Measurements from ENCODE around the gene UNC80. TPM values are rescaled to one million over a fixed set of nuclear protein-coding genes. Genes with fewer than 3 reads are reported as not detected.

The UNC80 gene
- polyA plus RNA-seq, 1 donor (not counting 4 experiments of a cell fraction or from before 2014, with no cell fraction given), result 0.13 TPM

DNA sequence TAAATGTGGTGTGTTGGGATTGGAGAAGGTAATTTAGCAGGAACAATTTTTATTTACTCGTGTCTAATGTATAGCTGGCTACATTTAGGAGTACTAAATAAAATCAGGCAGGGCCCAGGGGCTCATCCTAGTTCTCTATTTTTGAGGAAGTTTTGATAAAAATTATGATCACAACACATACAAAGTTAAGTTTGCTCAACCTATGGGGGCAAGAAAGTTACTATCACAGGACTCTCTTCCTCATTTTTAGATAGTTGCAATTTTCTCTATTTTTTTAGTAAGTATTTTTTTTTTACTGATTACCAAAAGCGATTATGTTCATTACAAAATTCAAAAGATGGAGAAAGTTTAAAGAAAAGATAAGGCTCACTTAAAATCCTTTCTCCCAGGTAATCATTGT, 170.8 kb downstream of the UNC80 start:
- Histone ChIP-seq H3K27me3 (ENCODE audit: control insufficient read depth, extremely low read depth, insufficient read depth, low read length) (no peaks in the 10 kb centered on the region), H3K79me2 (ENCODE audit: control insufficient read depth, insufficient read depth, low read length) (no peaks in the 10 kb centered on the region), H3K27ac (ENCODE audit: control insufficient read depth, insufficient read depth, low read length) (no peak overlapping the region), H3K4me1 (ENCODE audit: control insufficient read depth, extremely low read depth, insufficient read depth, low read length) (peaks cover 12% of the 10 kb centered on the region), H3K4me3 (ENCODE audit: control insufficient read depth in 2 of 3, extremely low read depth in 1 of 3, insufficient read depth in 2 of 3, low read depth in 1 of 3, low read length in 3 of 3) (no peak overlapping the region), H3K36me3 (ENCODE audit: control insufficient read depth in 2 of 2, extremely low read depth in 1 of 2, insufficient read depth in 2 of 2, low read length in 2 of 2) (no peaks in the 10 kb centered on the region), H3K4me2 (ENCODE audit: control insufficient read depth, extremely low read depth, insufficient read depth, low read depth, low read length) (no peak overlapping the region), H3K9me3 (ENCODE audit: control insufficient read depth, low read depth, low read length) (no peaks in the 10 kb centered on the region), H3K9ac (ENCODE audit: control insufficient read depth, extremely low read depth, insufficient read depth, low read length) (no peak overlapping the region), H4K20me1 (ENCODE audit: control insufficient read depth, extremely low read depth, insufficient read depth, low read length) (no peaks in the 10 kb centered on the region), H2AFZ (ENCODE audit: control insufficient read depth, low read length) (no peak overlapping the region), H3K9me1 (ENCODE audit: control insufficient read depth, extremely low read depth, insufficient read depth, low read length) (no peaks in the 10 kb centered on the region)
- FAIRE-seq (no peak), DNase-seq (ENCODE audit: low read depth, low spot score) (no peak)
- dilution Hi-C loops (cut with MboI; ENCODE audit: extremely low pct_ligation_motif_present, low sequenced_read_pairs), result no loop called here
- TF ChIP-seq EZH2 (IDR thresholded peaks at IDR 0.05; ENCODE audit: low read length), result no peak

GRCh38 chr2:209942936-209943605, 171.4 kb downstream of the UNC80 start:
- Histone ChIP-seq H3K27me3 (ENCODE audit: control insufficient read depth, extremely low read depth, insufficient read depth, low read length) (no peaks in the 10 kb centered on the region), H3K9ac (ENCODE audit: control insufficient read depth, extremely low read depth, insufficient read depth, low read length) (no peak overlapping the region), H3K4me1 (ENCODE audit: control insufficient read depth, extremely low read depth, insufficient read depth, low read length) (peaks cover 12% of the 10 kb centered on the region), H3K27ac (ENCODE audit: control insufficient read depth, insufficient read depth, low read length) (no peak overlapping the region), H4K20me1 (ENCODE audit: control insufficient read depth, extremely low read depth, insufficient read depth, low read length) (no peaks in the 10 kb centered on the region), H3K4me2 (ENCODE audit: control insufficient read depth, extremely low read depth, insufficient read depth, low read depth, low read length) (peak overlapping the region; percentile 68), H3K36me3 (ENCODE audit: control insufficient read depth in 2 of 2, extremely low read depth in 1 of 2, insufficient read depth in 2 of 2, low read length in 2 of 2) (no peaks in the 10 kb centered on the region), H3K4me3 (ENCODE audit: control insufficient read depth in 2 of 3, extremely low read depth in 1 of 3, insufficient read depth in 2 of 3, low read depth in 1 of 3, low read length in 3 of 3) (peak overlapping the region in 1 of 3 experiments; percentile 8), H3K9me1 (ENCODE audit: control insufficient read depth, extremely low read depth, insufficient read depth, low read length) (no peaks in the 10 kb centered on the region), H2AFZ (ENCODE audit: control insufficient read depth, low read length) (peak overlapping the region; percentile 88), H3K79me2 (ENCODE audit: control insufficient read depth, insufficient read depth, low read length) (no peaks in the 10 kb centered on the region), H3K9me3 (ENCODE audit: control insufficient read depth, low read depth, low read length) (no peaks in the 10 kb centered on the region)
- FAIRE-seq (peak; percentile 41), DNase-seq (ENCODE audit: low read depth, low spot score) (no peak)
- dilution Hi-C loops (cut with MboI; ENCODE audit: extremely low pct_ligation_motif_present, low sequenced_read_pairs), result no loop called here
- TF ChIP-seq EZH2 (IDR thresholded peaks at IDR 0.05; ENCODE audit: low read length) (no peak), CTCF (optimal IDR thresholded peaks at IDR 0.05 in 1 of 3, IDR thresholded peaks at IDR 0.05 in 1 of 3, conservative IDR thresholded peaks at IDR 0.05 in 1 of 3; ENCODE audit: extremely low read depth in 1 of 3, insufficient read depth in 2 of 3, low read length in 3 of 3) (no peak)

- H3K4me2 ChIP-seq (ENCODE audit: control insufficient read depth, extremely low read depth, insufficient read depth, low read depth, low read length), result no peak overlapping the region
- no peaks in the 10 kb centered on the region for H3K9me3 ChIP-seq (ENCODE audit: control insufficient read depth, low read depth, low read length)
- H3K27me3 ChIP-seq (ENCODE audit: control insufficient read depth, extremely low read depth, insufficient read depth, low read length), result no peaks in the 10 kb centered on the region
- dilution Hi-C loops (cut with MboI; ENCODE audit: extremely low pct_ligation_motif_present, low sequenced_read_pairs), result no loop called here
- H3K79me2 ChIP-seq (ENCODE audit: control insufficient read depth, insufficient read depth, low read length), result no peaks in the 10 kb centered on the region
- H3K4me1 ChIP-seq (ENCODE audit: control insufficient read depth, extremely low read depth, insufficient read depth, low read length), result peaks cover 12% of the 10 kb centered on the region
- H3K4me3 ChIP-seq (ENCODE audit: control insufficient read depth in 2 of 3, extremely low read depth in 1 of 3, insufficient read depth in 2 of 3, low read depth in 1 of 3, low read length in 3 of 3), result no peak overlapping the region
- no peak for TF ChIP-seq CTCF (optimal IDR thresholded peaks at IDR 0.05 in 1 of 3, IDR thresholded peaks at IDR 0.05 in 1 of 3, conservative IDR thresholded peaks at IDR 0.05 in 1 of 3; ENCODE audit: extremely low read depth in 1 of 3, insufficient read depth in 2 of 3, low read length in 3 of 3)
- no peak for TF ChIP-seq EZH2 (IDR thresholded peaks at IDR 0.05; ENCODE audit: low read length)
- H4K20me1 ChIP-seq (ENCODE audit: control insufficient read depth, extremely low read depth, insufficient read depth, low read length), result no peaks in the 10 kb centered on the region
- H2AFZ ChIP-seq (ENCODE audit: control insufficient read depth, low read length), result peak overlapping the region; percentile 2
- no peak overlapping the region for H3K27ac ChIP-seq (ENCODE audit: control insufficient read depth, insufficient read depth, low read length)
- DNase-seq (ENCODE audit: low read depth, low spot score) (no peak), FAIRE-seq (no peak)
- no peaks in the 10 kb centered on the region for H3K36me3 ChIP-seq (ENCODE audit: control insufficient read depth in 2 of 2, extremely low read depth in 1 of 2, insufficient read depth in 2 of 2, low read length in 2 of 2)
- H3K9ac ChIP-seq (ENCODE audit: control insufficient read depth, extremely low read depth, insufficient read depth, low read length), result no peak overlapping the region
- no peaks in the 10 kb centered on the region for H3K9me1 ChIP-seq (ENCODE audit: control insufficient read depth, extremely low read depth, insufficient read depth, low read length)
Measured at GRCh38 chr2:209943776-209944175, 172.1 kb downstream of the UNC80 start.

All from keratinocyte (primary cell).